Hepatocyte (in vitro differentiated cells): Measurements from ENCODE around the gene MTA1. TPM values are rescaled to one million over a fixed set of nuclear protein-coding genes. Genes with fewer than 3 reads are reported as not detected.

Experiments
- DNase-seq: peaks from one replicate; pipeline ENCODE4 v3.0.0-alpha.2; 2016; ENCODE audit warnings: low spot score
- H2AFZ ChIP-seq: fragments of 200-600 bp; sonication (generic); 2 replicates; pipeline ENCODE4 v1.6.0; 2016; ENCODE audit warnings: antibody characterized with exemption, mild to moderate bottlenecking
- H3K27ac ChIP-seq: fragments of 200-600 bp; sonication (generic); 2 replicates; pipeline ENCODE4 v1.5.1; 2016; ENCODE audit warnings: mild to moderate bottlenecking
- H3K27me3 ChIP-seq: fragments of 200-600 bp; sonication (generic); 2 replicates; pipeline ENCODE4 v1.6.1; 2016
- H3K36me3 ChIP-seq: fragments of 200-600 bp; sonication (generic); replicated peaks from 2 replicates; pipeline ENCODE4 v1.5.1; 2016; ENCODE audit warnings: low read depth; ENCODE audit not compliant: insufficient read depth
- H3K4me1 ChIP-seq: fragments of 200-600 bp; sonication (generic); 2 replicates; pipeline ENCODE4 v1.5.1; 2016; ENCODE audit warnings: mild to moderate bottlenecking, moderate library complexity; ENCODE audit not compliant: insufficient read depth
- H3K4me2 ChIP-seq: fragments of 200-600 bp; sonication (generic); 2 replicates; pipeline ENCODE4 v1.6.0; 2016
- H3K4me3 ChIP-seq: fragments of 200-600 bp; sonication (generic); 2 replicates; pipeline ENCODE4 v1.5.1; 2016; ENCODE audit warnings: mild to moderate bottlenecking
- H3K79me2 ChIP-seq: fragments of 200-600 bp; sonication (generic); 2 replicates; pipeline ENCODE4 v1.6.0; 2017; ENCODE audit warnings: mild to moderate bottlenecking
- H3K9me2 ChIP-seq: fragments of 200-600 bp; sonication (generic); replicated peaks from 2 replicates; pipeline ENCODE4 v1.6.0; 2017; ENCODE audit warnings: mild to moderate bottlenecking; ENCODE audit not compliant: insufficient read depth
- H3K9me3 ChIP-seq: fragments of 200-600 bp; sonication (generic); 2 replicates; pipeline ENCODE4 v1.5.1; 2016; ENCODE audit warnings: low read depth, mild to moderate bottlenecking
- H4K20me1 ChIP-seq: fragments of 200-600 bp; sonication (generic); 2 replicates; pipeline ENCODE4 v1.6.0; 2016; ENCODE audit warnings: mild to moderate bottlenecking; ENCODE audit not compliant: insufficient read depth, poor library complexity, severe bottlenecking
- EZH2 ChIP-seq: fragments of 200-600 bp; sonication (generic); IDR thresholded peaks from 2 replicates; pipeline ENCODE4 v1.6.1; 2016; ENCODE audit warnings: antibody characterized with exemption, mild to moderate bottlenecking, borderline replicate concordance
- EZH2phosphoT487 ChIP-seq: fragments of 200-600 bp; sonication (generic); IDR thresholded peaks from one replicate; pipeline ENCODE4 v1.6.1; 2018; ENCODE audit warnings: antibody characterized with exemption, mild to moderate bottlenecking, low read depth, moderate library complexity; ENCODE audit not compliant: unreplicated experiment, severe bottlenecking
- WGBS: methylation state at CpG from one replicate; pipeline ENCODE4 v1.1.6; 2016; ENCODE audit warnings: low lambda C conversion rate; ENCODE audit errors: missing lambda C conversion rate; 5-methylcytosine and 5-hydroxymethylcytosine counted together
- polyA plus RNA-seq: library from polyadenylated mRNA; unstranded; fragments of >200 nt; fragmentation: Nextera tagmentation; extraction: Ambion mirVana; gene quantifications from 2 replicates; pipeline ENCODE4 v1.2.1, GENCODE V29; 2016
- total RNA-seq: library from RNA; depleted of rRNA; stranded (reverse); fragments of >200 nt; gene quantifications from 2 replicates; pipeline ENCODE4 v1.2.3, GENCODE V29; 2014
- TF ChIP-seq, protein P1 (sequence below): fragments of 200-600 bp; sonication (generic); IDR thresholded peaks from 2 replicates; pipeline ENCODE4 v1.5.1; 2016; ENCODE audit warnings: antibody characterized with exemption, mild to moderate bottlenecking; ENCODE audit not compliant: poor library complexity

Gene MTA1
- total and polyA plus RNA-seq, 2 experiments from 2014 or later, result 48.1 to 52.7 TPM

DNA sequence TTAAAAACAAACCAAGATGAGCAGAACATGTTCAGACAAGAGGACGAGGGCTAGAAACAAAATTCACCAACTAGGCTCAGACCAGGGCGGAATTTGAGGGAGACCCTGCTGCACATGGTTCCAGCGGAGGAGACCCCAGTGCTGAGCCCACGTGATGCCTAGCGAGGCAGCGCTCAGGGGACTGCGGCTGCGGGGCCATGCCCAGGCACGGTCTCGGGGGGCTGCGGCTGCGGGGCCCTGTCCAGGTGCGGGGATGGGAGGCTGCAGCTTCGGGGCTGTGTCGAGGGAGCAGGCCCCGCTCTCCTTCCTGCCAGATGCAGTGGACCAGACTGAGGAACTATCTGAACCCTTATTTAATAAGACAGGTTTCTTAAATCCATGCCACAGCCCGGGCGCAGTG is 42.3 kb downstream of the MTA1 start:
- Histone ChIP-seq H3K36me3 (no peaks in the 10 kb centered on the region), H4K20me1 (no peaks in the 10 kb centered on the region), H3K27ac (no peak overlapping the region), H3K4me2 (no peak overlapping the region), H3K4me1 (no peaks in the 10 kb centered on the region), H3K27me3 (no peaks in the 10 kb centered on the region), H2AFZ (no peak overlapping the region), H3K9me3 (no peaks in the 10 kb centered on the region), H3K79me2 (no peaks in the 10 kb centered on the region), H3K9me2 (no peaks in the 10 kb centered on the region), H3K4me3 (no peak overlapping the region)
- TF ChIP-seq EZH2phosphoT487 (no peak), EZH2 (no peak)
- TF ChIP-seq, protein P1, sequence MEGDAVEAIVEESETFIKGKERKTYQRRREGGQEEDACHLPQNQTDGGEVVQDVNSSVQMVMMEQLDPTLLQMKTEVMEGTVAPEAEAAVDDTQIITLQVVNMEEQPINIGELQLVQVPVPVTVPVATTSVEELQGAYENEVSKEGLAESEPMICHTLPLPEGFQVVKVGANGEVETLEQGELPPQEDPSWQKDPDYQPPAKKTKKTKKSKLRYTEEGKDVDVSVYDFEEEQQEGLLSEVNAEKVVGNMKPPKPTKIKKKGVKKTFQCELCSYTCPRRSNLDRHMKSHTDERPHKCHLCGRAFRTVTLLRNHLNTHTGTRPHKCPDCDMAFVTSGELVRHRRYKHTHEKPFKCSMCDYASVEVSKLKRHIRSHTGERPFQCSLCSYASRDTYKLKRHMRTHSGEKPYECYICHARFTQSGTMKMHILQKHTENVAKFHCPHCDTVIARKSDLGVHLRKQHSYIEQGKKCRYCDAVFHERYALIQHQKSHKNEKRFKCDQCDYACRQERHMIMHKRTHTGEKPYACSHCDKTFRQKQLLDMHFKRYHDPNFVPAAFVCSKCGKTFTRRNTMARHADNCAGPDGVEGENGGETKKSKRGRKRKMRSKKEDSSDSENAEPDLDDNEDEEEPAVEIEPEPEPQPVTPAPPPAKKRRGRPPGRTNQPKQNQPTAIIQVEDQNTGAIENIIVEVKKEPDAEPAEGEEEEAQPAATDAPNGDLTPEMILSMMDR, result no peak
- DNase-seq, result no peak
- WGBS, result 98% methylated on average over 14 of the region's 18 CpGs

DNA sequence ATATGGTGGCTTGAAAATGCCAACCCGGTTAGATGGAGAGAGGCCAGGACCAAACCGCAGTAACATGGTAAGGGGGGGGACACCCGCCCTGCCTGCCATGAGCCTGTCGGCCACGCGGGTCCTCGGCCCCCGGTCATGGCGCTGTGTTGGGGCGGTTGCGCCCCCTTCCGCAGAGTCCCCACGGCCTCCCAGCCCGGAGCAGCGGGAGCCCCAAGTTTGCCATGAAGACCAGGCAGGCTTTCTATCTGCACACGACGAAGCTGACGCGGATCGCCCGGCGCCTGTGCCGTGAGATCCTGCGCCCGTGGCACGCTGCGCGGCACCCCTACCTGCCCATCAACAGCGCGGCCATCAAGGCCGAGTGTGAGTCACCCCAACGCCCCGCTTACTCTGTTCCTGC is 44.9 kb downstream of the MTA1 start:
- H3K79me2 ChIP-seq, result no peaks in the 10 kb centered on the region
- no peaks in the 10 kb centered on the region for H3K9me3 ChIP-seq
- H4K20me1 ChIP-seq, result no peaks in the 10 kb centered on the region
- no peak overlapping the region for H3K27ac ChIP-seq
- no peak for DNase-seq
- no peaks in the 10 kb centered on the region for H3K9me2 ChIP-seq
- no peaks in the 10 kb centered on the region for H3K27me3 ChIP-seq
- H3K36me3 ChIP-seq, result no peaks in the 10 kb centered on the region
- no peak overlapping the region for H2AFZ ChIP-seq
- TF ChIP-seq, protein P1, result no peak
- TF ChIP-seq EZH2phosphoT487, result no peak
- TF ChIP-seq EZH2, result no peak
- H3K4me1 ChIP-seq, result no peaks in the 10 kb centered on the region
- H3K4me3 ChIP-seq, result no peak overlapping the region
- 95% methylated on average over 27 of the region's 33 CpGs for WGBS
- no peak overlapping the region for H3K4me2 ChIP-seq

DNA sequence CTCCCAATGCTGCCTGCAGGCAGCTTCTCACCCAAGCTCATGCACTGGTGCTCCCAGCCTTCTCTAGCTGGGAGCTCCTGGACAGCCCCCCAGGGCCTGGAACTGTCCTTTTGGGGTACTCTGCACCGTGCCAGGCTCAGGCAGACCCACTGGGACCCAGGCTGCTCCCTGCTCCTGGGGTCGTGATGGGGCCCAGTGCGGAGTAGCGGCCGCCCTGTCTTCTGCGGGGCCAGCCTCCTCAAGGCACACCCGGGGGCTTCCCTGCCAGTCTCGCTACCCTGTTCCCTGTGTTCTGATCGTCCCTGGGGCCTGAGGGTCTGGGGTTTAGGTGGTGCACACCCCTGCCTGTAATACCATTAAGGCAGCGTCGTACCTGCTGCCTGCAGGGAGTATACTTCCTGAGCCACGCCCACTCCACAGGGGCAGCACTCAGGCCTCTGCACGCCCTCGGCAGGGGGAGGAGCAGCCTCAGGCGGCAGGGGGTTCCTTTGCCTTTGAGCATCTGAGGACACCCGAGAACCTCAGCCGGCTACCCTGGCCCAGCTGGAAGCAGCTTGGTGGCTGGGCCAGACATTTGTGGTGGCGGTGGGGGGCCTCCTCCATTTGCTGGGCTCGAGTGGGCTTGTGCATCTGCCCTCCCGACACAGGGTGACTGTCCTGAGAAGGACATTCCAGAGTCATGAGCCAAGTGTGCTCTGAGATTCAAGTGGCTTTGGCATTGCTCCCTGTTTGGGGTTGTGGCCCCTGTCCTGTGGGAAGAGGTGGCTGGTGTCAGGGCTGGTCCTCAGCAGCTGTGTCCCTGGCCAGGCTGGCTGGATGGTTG is 45.8 kb downstream of the MTA1 start:
- H3K4me1 ChIP-seq, result peaks cover 1% of the 10 kb centered on the region
- H3K27me3 ChIP-seq, result no peaks in the 10 kb centered on the region
- H3K79me2 ChIP-seq, result no peaks in the 10 kb centered on the region
- H3K9me3 ChIP-seq, result no peaks in the 10 kb centered on the region
- H3K9me2 ChIP-seq, result no peaks in the 10 kb centered on the region
- DNase-seq, result no peak
- WGBS, result 84% methylated on average over 20 of the region's 20 CpGs
- H2AFZ ChIP-seq, result no peak overlapping the region
- no peak overlapping the region for H3K4me3 ChIP-seq
- no peak overlapping the region for H3K4me2 ChIP-seq
- no peaks in the 10 kb centered on the region for H3K36me3 ChIP-seq
- TF ChIP-seq, protein P1, result no peak
- TF ChIP-seq EZH2phosphoT487 (no peak), EZH2 (no peak)
- no peak overlapping the region for H3K27ac ChIP-seq
- H4K20me1 ChIP-seq, result no peaks in the 10 kb centered on the region
